Measurements from ENCODE around the gene GARIN5A. TPM values are rescaled to one million over a fixed set of nuclear protein-coding genes. Genes with fewer than 3 reads are reported as not detected.
"Not testable (repeated sequence)": the region's sequence is repeated elsewhere in the genome, so short reads cannot be mapped to it uniquely, and the experiment has no call there.

The GARIN5A gene
- total RNA-seq, 1 donor: 0.36 TPM

DNA sequence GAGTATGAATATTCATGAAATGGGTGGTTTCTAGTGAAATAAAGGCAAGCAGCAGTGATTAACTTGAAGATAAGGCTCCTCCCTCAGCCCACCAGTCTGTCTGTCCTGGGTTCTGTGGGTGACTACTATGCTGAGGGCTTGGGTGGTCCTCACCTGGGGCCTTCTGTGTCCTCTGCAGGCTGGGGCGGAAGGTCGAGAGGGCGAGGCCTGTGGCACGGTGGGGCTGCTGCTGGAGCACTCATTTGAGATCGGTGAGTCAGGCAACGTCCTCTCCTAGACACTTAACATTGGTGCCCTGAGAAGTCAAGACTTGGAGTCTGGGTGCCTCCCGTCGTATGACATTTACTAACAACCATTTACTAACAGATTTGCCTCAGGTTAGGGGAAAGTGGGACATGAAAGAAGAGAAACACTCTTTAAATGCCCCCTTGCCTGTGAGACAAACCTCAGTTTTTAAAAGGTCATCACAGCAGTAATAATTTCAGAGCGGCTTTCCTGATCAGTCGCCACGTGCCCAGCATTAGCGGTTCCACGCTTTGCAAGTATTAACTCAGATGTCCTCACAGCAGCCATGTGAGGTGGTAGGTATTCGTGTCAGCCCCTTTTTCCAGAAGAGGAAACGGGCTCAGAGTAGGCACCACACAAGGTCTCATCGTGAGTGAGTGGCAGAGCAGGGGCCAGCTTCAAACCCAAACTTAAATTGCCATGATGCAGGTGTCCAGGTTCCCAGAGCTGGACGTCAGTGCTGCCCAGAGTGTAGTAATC is 1.3 kb upstream of the GARIN5A start:
- peaks cover 10% of the 10 kb centered on the region for H3K36me3 ChIP-seq (ENCODE audit: insufficient read depth, low read length)
- TF ChIP-seq, protein P1, sequence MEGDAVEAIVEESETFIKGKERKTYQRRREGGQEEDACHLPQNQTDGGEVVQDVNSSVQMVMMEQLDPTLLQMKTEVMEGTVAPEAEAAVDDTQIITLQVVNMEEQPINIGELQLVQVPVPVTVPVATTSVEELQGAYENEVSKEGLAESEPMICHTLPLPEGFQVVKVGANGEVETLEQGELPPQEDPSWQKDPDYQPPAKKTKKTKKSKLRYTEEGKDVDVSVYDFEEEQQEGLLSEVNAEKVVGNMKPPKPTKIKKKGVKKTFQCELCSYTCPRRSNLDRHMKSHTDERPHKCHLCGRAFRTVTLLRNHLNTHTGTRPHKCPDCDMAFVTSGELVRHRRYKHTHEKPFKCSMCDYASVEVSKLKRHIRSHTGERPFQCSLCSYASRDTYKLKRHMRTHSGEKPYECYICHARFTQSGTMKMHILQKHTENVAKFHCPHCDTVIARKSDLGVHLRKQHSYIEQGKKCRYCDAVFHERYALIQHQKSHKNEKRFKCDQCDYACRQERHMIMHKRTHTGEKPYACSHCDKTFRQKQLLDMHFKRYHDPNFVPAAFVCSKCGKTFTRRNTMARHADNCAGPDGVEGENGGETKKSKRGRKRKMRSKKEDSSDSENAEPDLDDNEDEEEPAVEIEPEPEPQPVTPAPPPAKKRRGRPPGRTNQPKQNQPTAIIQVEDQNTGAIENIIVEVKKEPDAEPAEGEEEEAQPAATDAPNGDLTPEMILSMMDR (IDR thresholded peaks at IDR 0.05; ENCODE audit: extremely low read depth, low read depth, low read length): no peak
- H2AFZ ChIP-seq (ENCODE audit: low read length): no peak overlapping the region

DNA sequence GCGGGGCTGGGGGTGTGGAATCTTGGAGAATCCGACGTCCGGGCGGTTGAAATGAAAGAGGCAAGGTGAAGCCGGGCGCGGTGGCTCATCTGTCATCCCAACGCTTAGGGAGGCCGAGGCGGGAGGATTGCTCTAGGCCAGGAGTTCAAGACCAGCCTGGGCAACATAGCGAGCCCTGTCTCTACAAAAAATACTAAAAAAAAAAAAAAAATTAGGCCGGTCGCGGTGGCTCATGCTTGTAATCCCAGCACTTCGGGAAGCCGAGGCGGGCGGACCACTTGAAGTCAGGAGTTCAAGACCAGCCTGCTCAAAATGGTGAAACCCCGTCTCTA is 225 bp upstream of the GARIN5A start:
- H2AFZ ChIP-seq (ENCODE audit: low read length): peak overlapping the region; percentile 93
- H3K36me3 ChIP-seq (ENCODE audit: insufficient read depth, low read length): peaks cover 10% of the 10 kb centered on the region
- H3K4me3 ChIP-seq (ENCODE audit: insufficient read depth, low read length): peak overlapping the region; percentile 99
- H3K27me3 ChIP-seq (ENCODE audit: insufficient read depth, low read length): no peaks in the 10 kb centered on the region
- DNase-seq (ENCODE audit: insufficient read length, low spot score, missing footprints): no peak
- peaks cover 23% of the 10 kb centered on the region for H3K79me2 ChIP-seq (ENCODE audit: insufficient read depth, low read length)
- H4K20me1 ChIP-seq (ENCODE audit: insufficient read depth, low read length): peaks cover 23% of the 10 kb centered on the region
- TF ChIP-seq, protein P1 (IDR thresholded peaks at IDR 0.05; ENCODE audit: extremely low read depth, low read depth, low read length): no peak
- no peaks in the 10 kb centered on the region for H3K9me3 ChIP-seq (ENCODE audit: low read depth, low read length)
- H3K27ac ChIP-seq (ENCODE audit: low read depth, low read length): peak overlapping the region; percentile 67
- H3K4me1 ChIP-seq (ENCODE audit: insufficient read depth, low read length): peaks cover 7% of the 10 kb centered on the region
- H3K4me2 ChIP-seq (ENCODE audit: insufficient read depth, low read length): peak overlapping the region; percentile 84

More for the DNA sequence above, 1.3 kb upstream of the GARIN5A start:
- Histone ChIP-seq H3K4me3 (ENCODE audit: insufficient read depth, low read length) (peak overlapping the region; percentile 99), H3K79me2 (ENCODE audit: insufficient read depth, low read length) (peaks cover 23% of the 10 kb centered on the region), H3K27me3 (ENCODE audit: insufficient read depth, low read length) (no peaks in the 10 kb centered on the region), H3K4me2 (ENCODE audit: insufficient read depth, low read length) (peak overlapping the region; percentile 84), H4K20me1 (ENCODE audit: insufficient read depth, low read length) (peaks cover 23% of the 10 kb centered on the region), H3K9me3 (ENCODE audit: low read depth, low read length) (no peaks in the 10 kb centered on the region), H3K4me1 (ENCODE audit: insufficient read depth, low read length) (peaks cover 7% of the 10 kb centered on the region), H3K27ac (ENCODE audit: low read depth, low read length) (no peak overlapping the region)
- no peak for DNase-seq (ENCODE audit: insufficient read length, low spot score, missing footprints)

DNA sequence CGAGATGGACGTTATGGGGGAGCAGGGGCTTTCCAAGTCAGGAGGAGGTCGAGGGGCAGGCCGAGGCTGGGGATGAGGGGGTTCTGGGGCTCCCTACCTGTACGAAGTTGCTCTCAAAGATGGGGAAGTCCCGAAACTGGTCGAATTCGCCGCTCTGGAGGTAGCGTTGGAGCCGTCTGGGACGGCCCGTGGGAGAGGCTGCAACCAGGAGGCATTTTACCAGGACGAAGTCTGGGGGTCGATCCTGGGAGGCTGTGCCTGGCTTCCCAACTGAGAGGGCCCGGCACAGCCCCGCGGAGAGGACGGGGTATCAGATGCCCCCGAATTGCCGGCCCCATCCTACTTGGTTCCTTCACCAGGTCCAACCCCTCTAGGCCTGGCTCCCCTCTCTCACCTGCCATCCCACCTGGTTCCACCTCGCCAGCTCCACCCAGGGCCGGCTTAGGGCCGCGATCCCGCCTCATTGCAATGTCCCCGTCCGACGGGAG is 868 bp downstream of the GARIN5A start:
- H3K27ac ChIP-seq (ENCODE audit: low read depth, low read length): no peak overlapping the region
- no peaks in the 10 kb centered on the region for H3K9me3 ChIP-seq (ENCODE audit: low read depth, low read length)
- peaks cover 10% of the 10 kb centered on the region for H3K36me3 ChIP-seq (ENCODE audit: insufficient read depth, low read length)
- peak overlapping the region; percentile 37 for H2AFZ ChIP-seq (ENCODE audit: low read length)
- TF ChIP-seq, protein P1 (IDR thresholded peaks at IDR 0.05; ENCODE audit: extremely low read depth, low read depth, low read length): no peak
- no peak overlapping the region for H3K4me2 ChIP-seq (ENCODE audit: insufficient read depth, low read length)
- H3K79me2 ChIP-seq (ENCODE audit: insufficient read depth, low read length): peaks cover 23% of the 10 kb centered on the region
- peaks cover 23% of the 10 kb centered on the region for H4K20me1 ChIP-seq (ENCODE audit: insufficient read depth, low read length)
- H3K27me3 ChIP-seq (ENCODE audit: insufficient read depth, low read length): no peaks in the 10 kb centered on the region
- peak overlapping the region; percentile 99 for H3K4me3 ChIP-seq (ENCODE audit: insufficient read depth, low read length)
- DNase-seq (ENCODE audit: insufficient read length, low spot score, missing footprints): no peak
- H3K4me1 ChIP-seq (ENCODE audit: insufficient read depth, low read length): peaks cover 7% of the 10 kb centered on the region

DNA sequence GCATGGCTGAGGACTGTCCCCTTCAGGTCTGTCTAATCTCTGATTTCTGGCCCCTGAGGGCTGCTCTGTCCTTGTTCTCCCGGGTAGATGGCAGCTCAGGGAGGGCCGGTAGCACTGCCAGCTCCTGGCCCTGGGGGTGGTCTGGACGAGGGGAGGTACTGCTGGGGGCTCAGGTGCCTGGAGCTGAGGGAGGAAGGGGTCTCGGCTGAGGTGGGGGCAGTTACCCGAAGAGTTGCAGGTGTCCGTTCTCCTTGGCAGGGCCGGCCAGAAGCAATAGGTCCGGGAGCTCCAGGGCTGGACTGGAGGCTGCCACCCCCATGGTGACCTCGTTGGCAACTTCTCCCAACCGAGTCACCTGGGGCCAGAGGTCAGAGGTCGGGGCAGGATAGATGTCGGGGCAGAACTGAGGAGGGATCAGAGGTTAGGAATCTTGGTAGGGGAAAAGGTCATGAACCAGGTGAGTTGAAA is 1.5 kb downstream of the GARIN5A start:
- H3K9me3 ChIP-seq (ENCODE audit: low read depth, low read length): no peaks in the 10 kb centered on the region
- no peak for DNase-seq (ENCODE audit: insufficient read length, low spot score, missing footprints)
- peaks cover 23% of the 10 kb centered on the region for H3K79me2 ChIP-seq (ENCODE audit: insufficient read depth, low read length)
- H3K27me3 ChIP-seq (ENCODE audit: insufficient read depth, low read length): no peaks in the 10 kb centered on the region
- no peak overlapping the region for H2AFZ ChIP-seq (ENCODE audit: low read length)
- H3K36me3 ChIP-seq (ENCODE audit: insufficient read depth, low read length): peaks cover 10% of the 10 kb centered on the region
- H4K20me1 ChIP-seq (ENCODE audit: insufficient read depth, low read length): peaks cover 23% of the 10 kb centered on the region
- H3K27ac ChIP-seq (ENCODE audit: low read depth, low read length): no peak overlapping the region
- H3K4me3 ChIP-seq (ENCODE audit: insufficient read depth, low read length): no peak overlapping the region
- H3K4me2 ChIP-seq (ENCODE audit: insufficient read depth, low read length): no peak overlapping the region
- peaks cover 7% of the 10 kb centered on the region for H3K4me1 ChIP-seq (ENCODE audit: insufficient read depth, low read length)
- TF ChIP-seq, protein P1 (IDR thresholded peaks at IDR 0.05; ENCODE audit: extremely low read depth, low read depth, low read length): no peak

DNA sequence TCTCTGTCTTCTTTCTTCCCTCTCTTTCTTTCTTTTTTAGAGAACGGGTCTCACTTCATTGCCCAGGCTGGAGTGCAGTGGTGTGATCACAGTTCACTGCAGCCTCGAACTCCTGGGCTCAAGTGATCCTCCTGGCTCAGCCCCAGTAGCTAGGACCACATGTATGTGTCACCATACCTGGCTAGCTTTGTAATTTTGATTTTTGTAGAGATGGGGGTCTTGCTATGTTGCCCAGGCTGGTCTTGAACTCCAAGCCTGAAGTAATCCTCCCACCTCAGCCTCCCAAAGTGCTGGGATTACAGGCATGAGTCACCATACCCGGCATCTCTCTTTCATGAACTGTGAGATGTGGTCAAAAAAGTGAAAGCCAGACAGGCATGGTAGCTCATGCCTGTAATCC is 3.3 kb downstream of the GARIN5A start:
- H4K20me1 ChIP-seq (ENCODE audit: insufficient read depth, low read length): peaks cover 11% of the 10 kb centered on the region
- not testable (repeated sequence) for H3K36me3 ChIP-seq (ENCODE audit: insufficient read depth, low read length); H3K4me1 ChIP-seq (ENCODE audit: insufficient read depth, low read length); H3K4me3 ChIP-seq (ENCODE audit: insufficient read depth, low read length); H2AFZ ChIP-seq (ENCODE audit: low read length); H3K27me3 ChIP-seq (ENCODE audit: insufficient read depth, low read length); H3K9me3 ChIP-seq (ENCODE audit: low read depth, low read length); H3K4me2 ChIP-seq (ENCODE audit: insufficient read depth, low read length); H3K27ac ChIP-seq (ENCODE audit: low read depth, low read length); DNase-seq (ENCODE audit: insufficient read length, low spot score, missing footprints)
- H3K79me2 ChIP-seq (ENCODE audit: insufficient read depth, low read length): peaks cover 12% of the 10 kb centered on the region
